K562 (cell line): Measurements from ENCODE around the gene HOXB5. TPM values are rescaled to one million over a fixed set of nuclear protein-coding genes. Genes with fewer than 3 reads are reported as not detected.

ENCODE experiments used
- ARID2 ChIP-seq: fragments of 450-650 bp; IDR thresholded peaks from 2 replicates; pipeline ENCODE4 v1.6.1; 2017; ENCODE audit warnings: antibody characterized with exemption, mild to moderate bottlenecking
- CBFA2T3 ChIP-seq: fragments of 450-650 bp; IDR thresholded peaks from 2 replicates; pipeline ENCODE4 v1.6.1; 2017
- CBX8 ChIP-seq: fragments of 200-600 bp; sonication (generic); IDR thresholded peaks from 2 replicates; pipeline ENCODE4 v1.6.1; 2012; ENCODE audit warnings: borderline replicate concordance, mixed run types, low read depth, mild to moderate bottlenecking, moderate library complexity, mixed read lengths, low read length, control low read depth, inconsistent platforms; ENCODE audit not compliant: poor library complexity, severe bottlenecking; ENCODE audit errors: extremely low read depth
- ETV6 ChIP-seq, 3 experiments: fragments of 150-350 bp in 1 of 3; sonication (generic) in 1 of 3; formaldehyde crosslinking in 1 of 3; IDR thresholded peaks; 2 replicates each; pipeline versions ENCODE4 v1.6.1 to v1.8.0; 2014 to 2022; ENCODE audit warnings: borderline replicate concordance in 2 of 3, low read depth in 2 of 3, antibody characterized with exemption in 1 of 3, low read length in 1 of 3, mild to moderate bottlenecking in 1 of 3, missing genetic modification reagents in 1 of 3
- MTA2 ChIP-seq: fragments of 450-650 bp; IDR thresholded peaks from 2 replicates; pipeline ENCODE4 v1.6.1; 2016; ENCODE audit warnings: low read depth
- NFIC ChIP-seq: fragments of 450-650 bp; IDR thresholded peaks from 2 replicates; pipeline ENCODE4 v1.6.1; 2017; ENCODE audit warnings: mild to moderate bottlenecking, inconsistent platforms
- PYGO2 ChIP-seq: fragments of 450-650 bp; IDR thresholded peaks from 2 replicates; pipeline ENCODE4 v1.6.1; 2016; ENCODE audit warnings: mild to moderate bottlenecking, missing genetic modification characterization, moderate library complexity, missing compliant biosample characterization
- RBFOX2 ChIP-seq: fragments of 200-400 bp; formaldehyde crosslinking; IDR thresholded peaks from 2 replicates; pipeline ENCODE4 v1.6.1; 2017; ENCODE audit warnings: low read depth, mild to moderate bottlenecking, low read length, moderate library complexity
- SIRT6 ChIP-seq: IDR thresholded peaks from one replicate; pipeline ENCODE4 v1.6.1; 2012; ENCODE audit warnings: low read depth, mild to moderate bottlenecking, control low read depth, inconsistent platforms, low read length, moderate library complexity
- TAF15 ChIP-seq: fragments of 200-400 bp; formaldehyde crosslinking; IDR thresholded peaks from 2 replicates; pipeline ENCODE4 v1.6.1; 2017; ENCODE audit warnings: mild to moderate bottlenecking, low read depth, low read length, moderate library complexity
- ZBTB1 ChIP-seq: sonication (generic); formaldehyde crosslinking; IDR thresholded peaks from 2 replicates; pipeline ENCODE4 v1.8.1; 2023; ENCODE audit warnings: missing genetic modification reagents, low read depth, mild to moderate bottlenecking, borderline replicate concordance
- ZBTB40 ChIP-seq, 2 experiments: fragments of 450-650 bp in 1 of 2; sonication (generic) in 1 of 2; formaldehyde crosslinking in 1 of 2; IDR thresholded peaks; 2 replicates each; pipeline versions ENCODE4 v1.7.1 to v1.9.0; 2016 to 2022; ENCODE audit warnings: inconsistent platforms in 1 of 2, mild to moderate bottlenecking in 1 of 2, missing genetic modification reagents in 1 of 2
- ZFPM2 ChIP-seq: fragments of 250-450 bp; sonication (Bioruptor Pico); IDR thresholded peaks from 2 replicates; pipeline ENCODE4 v1.5.1; 2022; ENCODE audit warnings: mild to moderate bottlenecking
- ZNF165 ChIP-seq: fragments of 250-450 bp; sonication (Bioruptor Pico); IDR thresholded peaks from 2 replicates; pipeline ENCODE4 v1.4.0; 2020; ENCODE audit warnings: borderline replicate concordance
- ZNF586 ChIP-seq: fragments of 450-650 bp; formaldehyde crosslinking; conservative IDR thresholded peaks from 2 replicates; pipeline ENCODE4 v1.4.0; 2020; ENCODE audit warnings: mild to moderate bottlenecking, moderate library complexity
- ZSCAN29 ChIP-seq: fragments of 450-650 bp; IDR thresholded peaks from 2 replicates; pipeline ENCODE4 v1.6.1; 2017
- polyA plus RNA-seq, 8 experiments: library from polyadenylated mRNA; depleted of rRNA in 4 of 8; stranded (reverse) in 5 of 8; unstranded in 3 of 8; fragments of >200 nt; fragmentation: Nextera tagmentation in 2 of 8; fragmentation: Illumina TruSeq in 1 of 8; extraction: Ambion mirVana in 2 of 8; extraction: Trizol in 1 of 8; gene quantifications; 2 replicates each; pipeline versions ENCODE4 v1.2.1 to v1.2.3, GENCODE V29; 2011 to 2014; ENCODE audit warnings: inconsistent platforms in 1 of 8, missing spikeins in 1 of 8
- total RNA-seq, 7 experiments: library from RNA; depleted of rRNA in 6 of 7; stranded (reverse); fragments of >200 nt in 6 of 7; fragmentation: Illumina TruSeq in 2 of 7; extraction: Trizol in 2 of 7; gene quantifications; 2 replicates each; pipeline versions ENCODE4 v1.2.1 to v1.2.3, GENCODE V29; 2011 to 2021; ENCODE audit warnings: low replicate concordance in 1 of 7
- TF ChIP-seq, protein P1 (sequence below): fragments of 250-450 bp; sonication (Bioruptor Pico); IDR thresholded peaks from 2 replicates; pipeline ENCODE4 v1.8.0; 2021; ENCODE audit warnings: borderline replicate concordance, mild to moderate bottlenecking, moderate library complexity; ENCODE audit not compliant: poor library complexity, severe bottlenecking

HOXB5 gene
- total and polyA plus RNA-seq, 9 of the 15 experiments (the other 6 are each of a cell fraction or from before 2014, with no cell fraction given), result 0.24 to 2.7 (median 0.65) TPM

- peak; percentile 18; the same call in 1 of the 2 replicates for TF ChIP-seq ZBTB40 (IDR thresholded peaks at IDR 0.05)
- no peak for TF ChIP-seq ZBTB40 (CRISPR knock-in tag; IDR thresholded peaks at IDR 0.05)
- no peak for TF ChIP-seq ZNF586 (CRISPR knock-in tag)
- no peak for TF ChIP-seq CBX8
- peak; percentile 72 for TF ChIP-seq CBFA2T3
- TF ChIP-seq SIRT6, result no peak
- TF ChIP-seq ZBTB1 (CRISPR knock-in tag), result no peak
- no peak for TF ChIP-seq ZSCAN29
- TF ChIP-seq ARID2, result 0 out of 2 replicates have a peak, but pooled peaks have one; percentile 4
- TF ChIP-seq NFIC, result no peak; the same call in 1 of the 2 replicates
- TF ChIP-seq ZNF165 (CRISPR knock-in tag), result no peak
- peak; percentile 33; the same call in 1 of the 2 replicates for TF ChIP-seq MTA2
- TF ChIP-seq ZFPM2 (CRISPR knock-in tag), result no peak
- no peak for TF ChIP-seq PYGO2 (tag)
- no peak; a peak in 1 of 4 replicates for TF ChIP-seq ETV6 (IDR thresholded peaks at IDR 0.05; ENCODE audit: borderline replicate concordance in 1 of 2, low read depth in 2 of 2, low read length in 1 of 2)
- no peak for TF ChIP-seq ETV6 (CRISPR knock-in tag; IDR thresholded peaks at IDR 0.05; ENCODE audit: borderline replicate concordance)
- TF ChIP-seq TAF15, result no peak
- TF ChIP-seq RBFOX2, result no peak
- TF ChIP-seq, protein P1, sequence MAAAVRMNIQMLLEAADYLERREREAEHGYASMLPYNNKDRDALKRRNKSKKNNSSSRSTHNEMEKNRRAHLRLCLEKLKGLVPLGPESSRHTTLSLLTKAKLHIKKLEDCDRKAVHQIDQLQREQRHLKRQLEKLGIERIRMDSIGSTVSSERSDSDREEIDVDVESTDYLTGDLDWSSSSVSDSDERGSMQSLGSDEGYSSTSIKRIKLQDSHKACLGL (CRISPR knock-in tag), result no peak
These were observed 32.9 kb upstream of the HOXB5 start, which contains the start of gene HOXB9 (continued) for GRCh38 chr17:48626245-48627117.
